Gastroesophageal sphincter (tissue), 4 donors: ENCODE data around the gene PPIF. TPM values are rescaled to one million over a fixed set of nuclear protein-coding genes. Genes with fewer than 3 reads are reported as not detected.

Experiments used
- ATAC-seq: fragments of 150-250 bp; one replicate; pipeline ENCODE4 v1.9.1; 2016; ENCODE audit warnings: mild to moderate bottlenecking, moderate library complexity
- H3K27ac ChIP-seq, 4 donors: fragments of 200-600 bp; sonication (generic) in 3 of 4; 1 replicate in 3 of 4; 2 replicates in 1 of 4; pipeline ENCODE4 v1.5.1; 2016 to 2019
- H3K27me3 ChIP-seq: fragments of 200-600 bp; sonication (generic); one replicate; pipeline ENCODE4 v1.5.1; 2019
- H3K36me3 ChIP-seq, 2 donors: fragments of 200-600 bp; sonication (generic); one replicate each; pipeline ENCODE4 v1.5.1; 2019; ENCODE audit warnings: control low read depth in 1 of 2
- H3K4me1 ChIP-seq, 3 donors: fragments of 200-600 bp; sonication (generic); 1 replicate in 2 of 3; 2 replicates in 1 of 3; pipeline ENCODE4 v1.5.1; 2016 to 2019; ENCODE audit warnings: control low read depth in 2 of 3
- H3K4me3 ChIP-seq, 2 donors: fragments of 200-600 bp; sonication (generic); one replicate each; pipeline ENCODE4 v1.5.1; 2019; ENCODE audit warnings: mild to moderate bottlenecking in 1 of 2, moderate library complexity in 1 of 2
- H3K9me3 ChIP-seq, 3 donors: fragments of 200-600 bp; sonication (generic); one replicate each; pipeline ENCODE4 v1.5.1; 2017 to 2019; ENCODE audit warnings: control low read depth in 2 of 3
- CTCF ChIP-seq, 4 experiments: fragments of 200-600 bp in 2 of 4; fragments of 450-650 bp in 2 of 4; sonication (generic) in 1 of 4; IDR thresholded peaks; one replicate each; pipeline ENCODE4 v1.5.1; 2017 to 2019; ENCODE audit warnings: antibody characterized with exemption in 4 of 4, mild to moderate bottlenecking in 2 of 4, moderate library complexity in 2 of 4
- EP300 ChIP-seq: sonication (generic); formaldehyde crosslinking; IDR thresholded peaks from one replicate; pipeline ENCODE4 v1.6.1; 2017; ENCODE audit warnings: antibody characterized with exemption, mild to moderate bottlenecking
- POLR2A ChIP-seq, 2 donors: fragments of 450-650 bp; IDR thresholded peaks; one replicate each; pipeline ENCODE4 v1.6.1; 2017; ENCODE audit warnings: antibody characterized with exemption in 2 of 2, mild to moderate bottlenecking in 2 of 2, moderate library complexity in 1 of 2
- POLR2AphosphoS5 ChIP-seq: sonication (generic); formaldehyde crosslinking; IDR thresholded peaks from one replicate; pipeline ENCODE4 v1.6.1; 2017; ENCODE audit warnings: antibody characterized with exemption
- WGBS, 2 donors: methylation state at CpG; one replicate each; pipeline ENCODE4 v1.1.5; 2018; ENCODE audit warnings: low coverage in 1 of 2; 5-methylcytosine and 5-hydroxymethylcytosine counted together
- total RNA-seq, 4 donors: library from RNA; depleted of rRNA; stranded (reverse); fragments of >200 nt; gene quantifications; one replicate each; pipeline ENCODE4 v1.1.0, GENCODE V29; 2016

PPIF gene
- total RNA-seq, 4 donors from 2014 or later, result 16.5 to 38.0 (median 22.8) TPM

- Histone ChIP-seq H3K27me3 (no peaks in the 10 kb centered on the region), H3K4me3 (no peak overlapping the region), H3K4me1 (peaks cover 3 to 70% (median 33%) of the 10 kb centered on the region in 3 donors), H3K27ac (peak overlapping the region in 2 of 4 donors; percentile 59 to 74), H3K36me3 (peaks cover 0 to 47% of the 10 kb centered on the region in 2 donors), H3K9me3 (no peaks in the 10 kb centered on the region)
- no peak for TF ChIP-seq EP300
- TF ChIP-seq POLR2AphosphoS5, result no peak
- ATAC-seq, result no peak
- 46 to 78% methylated on average over 4 to 5 of the region's 6 CpGs for WGBS, 2 donors
These were observed 45.4 kb downstream of the PPIF start for GRCh38 chr10:79392506-79393176.

GRCh38 chr10:79393221-79393923 is 46.1 kb downstream of the PPIF start:
- Histone ChIP-seq H3K4me3 (no peak overlapping the region), H3K36me3 (peaks cover 0 to 40% of the 10 kb centered on the region in 2 donors), H3K27ac (peak overlapping the region in 2 of 4 donors; percentile 10 to 59), H3K27me3 (no peaks in the 10 kb centered on the region), H3K4me1 (peaks cover 7 to 63% (median 40%) of the 10 kb centered on the region in 3 donors), H3K9me3 (no peaks in the 10 kb centered on the region)
- no peak for TF ChIP-seq POLR2AphosphoS5
- no peak for TF ChIP-seq POLR2A (IDR thresholded peaks at IDR 0.05)
- no peak for ATAC-seq
- WGBS, 2 donors, result 86 to 100% methylated on average over 1 to 4 of the region's 4 CpGs

GRCh38 chr10:79393924-79394610 is 46.8 kb downstream of the PPIF start:
- Histone ChIP-seq H3K36me3 (peaks cover 0 to 33% of the 10 kb centered on the region in 2 donors), H3K27ac (peak overlapping the region in 2 of 4 donors; percentile 10 to 59), H3K4me3 (no peak overlapping the region), H3K9me3 (no peaks in the 10 kb centered on the region), H3K4me1 (peaks cover 14 to 56% (median 47%) of the 10 kb centered on the region in 3 donors), H3K27me3 (no peaks in the 10 kb centered on the region)
- 92 to 100% methylated on average over 1 to 8 of the region's 17 CpGs for WGBS, 2 donors
- TF ChIP-seq POLR2AphosphoS5 (no peak), POLR2A (IDR thresholded peaks at IDR 0.05) (no peak), EP300 (no peak), CTCF (IDR thresholded peaks at IDR 0.05) (no peak)
- ATAC-seq, result no peak

GRCh38 chr10:79394664-79395063 is 47.4 kb downstream of the PPIF start:
- peaks cover 14 to 54% (median 53%) of the 10 kb centered on the region in 3 donors for H3K4me1 ChIP-seq
- TF ChIP-seq POLR2A (IDR thresholded peaks at IDR 0.05), result no peak
- no peak for TF ChIP-seq EP300
- TF ChIP-seq POLR2AphosphoS5, result no peak
- TF ChIP-seq CTCF (IDR thresholded peaks at IDR 0.05), result no peak
- no peaks in the 10 kb centered on the region for H3K9me3 ChIP-seq
- WGBS, 2 donors, result 79 to 83% methylated on average over 1 to 5 of the region's 5 CpGs
- H3K27ac ChIP-seq, result peak overlapping the region in 1 of 4 donors; percentile 2
- no peak overlapping the region for H3K4me3 ChIP-seq
- no peak for ATAC-seq
- H3K27me3 ChIP-seq, result no peaks in the 10 kb centered on the region
- H3K36me3 ChIP-seq, result peaks cover 0 to 32% of the 10 kb centered on the region in 2 donors

- Histone ChIP-seq H3K4me3 (no peak overlapping the region), H3K27me3 (no peaks in the 10 kb centered on the region), H3K36me3 (peaks cover 0 to 26% of the 10 kb centered on the region in 2 donors), H3K27ac (no peak overlapping the region), H3K4me1 (peaks cover 20 to 65% (median 38%) of the 10 kb centered on the region in 3 donors), H3K9me3 (no peaks in the 10 kb centered on the region)
- 48 to 70% methylated on average over 5 of the region's 5 CpGs for WGBS, 2 donors
- TF ChIP-seq EP300, result no peak
- no peak for TF ChIP-seq CTCF (IDR thresholded peaks at IDR 0.05)
- TF ChIP-seq POLR2AphosphoS5, result no peak
- TF ChIP-seq POLR2A (IDR thresholded peaks at IDR 0.05), result no peak
- no peak for ATAC-seq
These were observed 49.3 kb downstream of the PPIF start for GRCh38 chr10:79396520-79396919.
